Activated gamma-delta T cell (primary cell): ENCODE data around the gene KRT82.
"Not testable (repeated sequence)": the region's sequence is repeated elsewhere in the genome, so short reads cannot be mapped to it uniquely, and the experiment has no call there.

Experiments used
- DNase-seq: peaks from one replicate; lab custom pipeline; 2025; lab: John Stamatoyannopoulos, UW

KRT82 gene

GRCh38 chr12:52360663-52361271 lies 45.4 kb downstream of the KRT82 start:
- no peak for DNase-seq

- DNase-seq: no peak
These were observed 46.0 kb downstream of the KRT82 start for GRCh38 chr12:52360106-52360662.

- DNase-seq: no peak
These were observed 46.5 kb downstream of the KRT82 start for GRCh38 chr12:52359621-52360061.

- DNase-seq: no peak
These were observed 47.4 kb downstream of the KRT82 start for GRCh38 chr12:52358575-52359350.

- no peak for DNase-seq
These were observed 49.2 kb downstream of the KRT82 start for GRCh38 chr12:52356762-52357580.

- DNase-seq: no peak
These were observed 49.9 kb downstream of the KRT82 start for GRCh38 chr12:52356031-52356761.

GRCh38 chr12:52355176-52355575 lies 51.0 kb downstream of the KRT82 start:
- DNase-seq: no peak

- no peak for DNase-seq
These were observed 51.9 kb downstream of the KRT82 start for GRCh38 chr12:52354200-52354599.

GRCh38 chr12:52353766-52354165 lies 52.4 kb downstream of the KRT82 start:
- no peak for DNase-seq

GRCh38 chr12:52352951-52353350 lies 53.2 kb downstream of the KRT82 start:
- DNase-seq: no peak

GRCh38 chr12:52351196-52352059 lies 54.7 kb downstream of the KRT82 start:
- no peak for DNase-seq

- DNase-seq: no peak
These were observed 55.3 kb downstream of the KRT82 start for GRCh38 chr12:52350786-52351185.

GRCh38 chr12:52350021-52350620 lies 56.0 kb downstream of the KRT82 start:
- no peak for DNase-seq

- DNase-seq: no peak
These were observed 56.9 kb downstream of the KRT82 start for GRCh38 chr12:52349196-52349595.

- DNase-seq: no peak
These were observed 58.3 kb downstream of the KRT82 start for GRCh38 chr12:52347551-52348510.

- no peak for DNase-seq
These were observed 59.1 kb downstream of the KRT82 start for GRCh38 chr12:52347016-52347415.

GRCh38 chr12:52346593-52346992 lies 59.5 kb downstream of the KRT82 start:
- no peak for DNase-seq

- DNase-seq: not testable (repeated sequence)
These were observed 61.1 kb downstream of the KRT82 start for GRCh38 chr12:52345041-52345440.

GRCh38 chr12:52344111-52344510 lies 62.0 kb downstream of the KRT82 start:
- DNase-seq: no peak
